Hematopoietic multipotent progenitor cell treated with erythropoietin and hydrocortisone succinate and interleukin-3 and kit ligand, for 15 days (in vitro differentiated cells): Measurements from ENCODE around the gene BHLHE41.

Source experiments
- DNase-seq: peaks from one replicate; pipeline ENCODE4 v3.0.0-alpha.2; 2015; ENCODE audit warnings: low spot score

Gene BHLHE41

DNA sequence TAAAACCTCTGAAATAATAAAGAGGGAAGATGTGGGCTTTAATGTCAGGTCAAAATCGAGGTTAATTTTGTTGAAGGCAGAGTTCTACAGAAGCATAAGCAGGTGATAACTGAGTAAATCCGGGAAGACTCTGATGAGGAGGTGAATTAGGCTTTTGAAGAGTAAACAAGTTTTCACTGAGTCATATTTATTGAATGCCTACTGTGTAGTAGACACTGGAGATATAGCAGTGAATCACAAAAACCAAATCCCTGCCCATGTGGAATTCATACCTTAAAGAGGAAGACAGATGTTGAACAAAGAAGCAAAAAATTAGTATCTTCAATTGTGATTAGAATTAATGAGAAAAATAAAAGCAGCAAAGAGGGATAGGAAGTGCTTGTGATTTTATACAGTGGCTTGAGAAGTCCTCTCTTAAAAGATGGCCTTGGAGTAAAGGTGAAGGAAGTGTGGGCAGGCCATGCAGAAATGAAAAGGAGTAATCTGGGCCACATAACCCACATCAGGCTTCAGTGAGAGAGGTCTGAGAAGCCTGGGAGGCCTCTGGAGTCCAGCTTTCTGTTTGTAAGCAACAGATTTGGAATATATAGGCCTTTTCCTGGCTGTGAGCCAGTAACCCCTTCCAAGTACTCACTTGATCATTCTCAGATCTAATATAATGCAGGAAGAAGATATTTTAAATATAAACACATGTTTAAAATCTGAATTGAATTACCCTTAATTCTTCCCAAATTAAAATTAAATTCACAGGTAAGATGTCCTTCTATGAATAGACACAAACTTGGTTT is 46.7 kb downstream of the BHLHE41 start:
- DNase-seq: no peak
